ENCODE measurements around the gene KCNJ6.

DNA sequence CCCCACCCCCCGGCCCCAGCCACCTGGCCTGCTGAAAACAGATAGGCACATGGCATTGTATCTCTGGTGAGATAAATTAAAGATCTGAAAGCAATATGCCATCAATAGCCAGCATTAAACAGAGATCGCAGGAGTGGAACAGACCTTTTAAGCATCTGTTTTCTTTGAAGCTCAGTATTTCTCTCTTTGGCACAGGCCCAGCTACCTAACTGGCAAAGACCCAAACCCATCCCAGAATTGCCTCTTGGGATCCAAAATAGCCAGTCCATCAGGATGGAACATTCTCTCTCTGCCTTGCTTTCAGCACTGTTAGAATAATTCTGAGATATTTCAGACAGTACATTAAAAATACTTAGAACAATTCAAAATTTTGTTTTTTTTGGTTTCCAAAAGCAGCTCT, 46.0 kb downstream of the KCNJ6 start:
- TF ChIP-seq CTCF (IDR thresholded peaks at IDR 0.05) = no peak
- TF ChIP-seq EP300 (IDR thresholded peaks at IDR 0.05) = no peak
- no peak for TF ChIP-seq POLR2A (IDR thresholded peaks at IDR 0.05)
